KBM-7 (cell line): ENCODE data around the gene GREB1L.
"Not testable (repeated sequence)": the region's sequence is repeated elsewhere in the genome, so short reads cannot be mapped to it uniquely, and the experiment has no call there.

Experiments used
- DNase-seq: peaks from one replicate; pipeline ENCODE4 v3.0.0-alpha.2; 2015
- in situ Hi-C: fragments of 300-500 bp; cut with MboI; formaldehyde crosslinking; loops from 2 replicates; pipeline ENCODE4 v1.14.3; 2020; ENCODE audit warnings: low sequenced_read_pairs, low pct_unique_long_range_greater_than_20kb, mixed read lengths

The GREB1L gene

DNA sequence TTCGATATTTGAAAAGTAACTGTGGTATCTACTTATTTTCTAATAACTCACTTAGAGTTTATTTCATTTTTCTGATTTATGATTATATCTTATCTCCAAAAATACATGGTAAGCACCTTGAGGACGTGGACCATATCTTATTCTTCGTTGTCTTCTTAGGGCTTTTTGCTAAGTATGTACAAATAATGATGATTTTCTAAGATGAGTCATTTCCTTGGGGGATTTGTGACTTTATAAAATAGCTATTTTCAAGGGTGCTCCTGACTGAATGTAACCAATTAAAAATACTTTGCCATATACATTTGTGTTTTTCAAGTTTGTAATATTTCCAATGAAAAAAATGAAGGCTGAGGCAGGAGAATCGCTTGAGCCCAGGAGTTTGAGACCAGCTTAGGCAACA, 56.3 kb downstream of the GREB1L start:
- no peak for DNase-seq
- in situ Hi-C loops = no loop called here

DNA sequence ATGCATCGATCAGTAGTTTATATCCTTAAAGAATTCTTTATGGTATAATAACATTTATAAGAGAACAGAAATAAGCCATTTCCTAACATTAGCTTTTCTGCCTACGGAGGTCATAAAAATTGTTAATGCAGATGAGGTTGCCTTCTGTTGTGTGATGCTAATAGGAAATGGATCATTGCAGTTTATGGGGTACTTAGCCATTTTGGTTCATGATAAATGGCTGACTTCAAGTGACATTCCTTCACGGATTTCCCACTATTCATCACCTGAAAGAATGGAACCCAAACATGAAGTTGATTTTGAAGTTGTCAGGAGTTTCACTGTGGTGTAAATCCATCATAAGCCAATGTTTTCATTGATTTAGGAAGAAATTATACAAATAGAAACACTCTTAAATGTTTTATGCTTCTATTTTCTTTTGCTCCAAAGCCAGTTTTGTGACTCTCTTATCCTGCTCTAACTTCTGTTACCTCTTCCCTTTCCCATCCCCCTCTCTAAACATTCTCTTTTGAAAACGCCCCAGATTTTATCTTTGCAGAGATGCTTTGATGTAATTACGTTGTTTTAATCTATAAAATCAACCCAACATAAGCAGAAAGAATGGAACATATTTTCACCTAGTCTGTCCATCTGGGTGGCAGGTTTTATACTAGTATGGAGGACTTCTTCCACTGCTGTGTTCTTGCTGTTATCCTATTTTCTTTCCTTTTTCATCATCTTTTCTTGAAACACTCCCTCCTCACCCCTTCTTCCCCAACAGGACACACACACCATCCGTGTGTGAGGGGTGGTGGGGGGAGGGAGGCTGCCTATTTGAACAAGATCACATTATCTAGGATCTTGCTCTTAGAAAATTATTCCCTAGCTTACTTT, 58.2 kb downstream of the GREB1L start:
- DNase-seq = no peak
- in situ Hi-C loops = no loop called here

DNA sequence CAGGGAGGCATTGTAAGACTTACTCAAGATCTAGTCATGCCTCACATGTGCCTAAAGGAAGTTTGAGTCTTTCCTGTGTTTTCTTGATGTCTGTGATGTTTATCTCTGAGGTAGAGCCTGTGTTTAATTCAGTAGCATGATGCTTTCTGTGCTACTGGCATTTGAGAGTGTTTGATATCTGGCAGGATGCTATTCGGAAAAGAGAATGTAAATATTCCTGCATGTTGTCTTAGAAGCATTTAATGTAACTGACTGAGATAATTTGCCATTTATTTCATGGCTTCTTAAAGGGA, 58.8 kb downstream of the GREB1L start:
- no peak for DNase-seq
- in situ Hi-C loops = no loop called here

DNA sequence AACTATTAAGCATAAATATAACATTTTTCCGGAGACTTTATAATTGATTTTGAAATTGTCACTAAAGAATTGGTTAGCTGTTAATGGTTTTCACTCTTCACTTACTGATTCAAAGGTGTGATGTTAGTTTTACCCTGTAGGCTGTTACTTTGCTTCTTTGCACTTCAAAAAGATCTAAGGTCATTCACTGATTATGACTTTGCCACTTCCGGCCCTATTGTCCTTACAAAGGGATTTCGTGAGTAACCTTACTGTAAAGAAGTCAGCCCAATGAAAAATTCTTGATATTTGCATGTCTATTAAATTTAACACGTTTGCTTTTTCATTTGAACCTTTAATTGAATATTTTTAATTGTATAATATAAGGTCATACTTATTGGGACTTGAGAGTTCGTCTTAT, 61.4 kb downstream of the GREB1L start:
- in situ Hi-C loops = no loop called here
- DNase-seq = no peak

DNA sequence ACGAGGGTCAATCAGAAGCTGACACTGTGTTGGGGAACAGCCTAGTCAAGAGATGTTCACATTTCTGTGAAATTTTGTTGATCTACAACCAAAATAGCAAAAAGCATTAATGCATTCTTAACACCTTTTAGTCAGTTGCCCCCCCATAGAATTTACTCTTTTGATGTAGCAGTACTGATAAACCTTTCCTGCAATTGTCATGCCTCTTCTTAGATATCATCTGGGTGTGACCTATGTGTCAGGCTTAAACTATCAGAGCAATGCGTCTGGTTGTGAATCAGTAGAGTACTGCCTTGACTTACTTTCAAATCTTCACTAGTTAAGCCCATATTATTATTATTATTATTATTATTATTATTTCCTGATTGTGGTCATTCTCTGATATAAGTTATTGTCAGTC, 61.9 kb downstream of the GREB1L start:
- in situ Hi-C loops = no loop called here
- no peak for DNase-seq

DNA sequence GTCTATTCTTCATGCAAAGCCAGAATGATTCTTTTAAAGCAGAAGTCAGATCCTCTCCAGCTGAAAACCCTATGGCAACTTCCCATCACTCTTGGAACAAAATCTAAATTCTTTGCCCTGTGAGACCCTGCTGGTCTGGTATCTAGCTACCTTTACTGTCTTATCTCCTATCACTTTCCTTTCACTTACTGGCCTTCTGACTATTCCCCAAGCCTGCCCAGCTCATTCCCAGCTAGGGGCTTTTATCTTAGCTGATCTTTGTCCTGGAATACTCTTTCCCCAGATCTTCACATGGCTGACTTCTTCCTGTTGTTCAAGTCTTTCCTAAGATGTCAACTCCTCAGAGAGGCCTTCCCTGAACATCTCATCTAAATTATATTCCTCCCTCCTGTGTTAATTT, 63.6 kb downstream of the GREB1L start:
- no peak for DNase-seq
- in situ Hi-C loops = no loop called here

DNA sequence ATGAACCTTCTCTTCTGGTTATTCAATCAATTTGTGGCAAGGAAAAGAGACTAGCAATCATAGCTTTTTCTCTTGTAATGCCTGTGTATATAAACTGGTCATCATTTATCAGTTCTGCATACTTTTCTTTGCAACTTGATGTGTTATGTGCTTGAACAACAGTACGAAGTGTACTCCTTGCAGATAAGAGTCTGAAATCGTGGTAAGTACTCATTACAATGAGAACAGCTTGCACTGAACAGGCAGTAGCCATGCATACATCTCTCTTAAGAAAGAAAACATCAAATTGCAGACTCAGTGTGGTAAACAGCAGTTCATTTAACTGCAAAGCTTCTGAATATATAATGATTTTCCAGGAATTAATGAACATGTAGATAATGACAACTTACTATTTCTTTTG, 64.3 kb downstream of the GREB1L start:
- no peak for DNase-seq
- in situ Hi-C loops = no loop called here

DNA sequence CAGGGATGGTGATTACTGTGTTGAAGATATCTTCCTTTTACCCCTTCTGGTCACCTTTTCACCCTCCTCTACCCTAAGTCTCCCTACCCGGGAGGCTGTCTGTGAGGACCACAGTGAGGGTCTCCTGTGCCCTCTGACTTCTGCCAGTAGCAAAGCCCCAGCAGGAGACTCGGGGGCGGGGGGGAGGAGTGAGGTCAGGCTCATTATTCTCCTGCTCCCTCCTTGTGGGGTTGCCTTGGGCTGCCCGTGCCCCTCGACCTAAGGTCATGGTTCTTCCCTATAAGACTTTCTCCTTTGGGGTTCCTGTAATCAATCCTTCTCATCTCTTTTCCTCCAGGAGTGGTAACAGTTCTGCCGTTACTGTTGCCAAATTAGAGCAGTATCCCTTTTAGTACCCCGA, 65.5 kb downstream of the GREB1L start:
- no peak for DNase-seq
- in situ Hi-C loops = no loop called here

DNA sequence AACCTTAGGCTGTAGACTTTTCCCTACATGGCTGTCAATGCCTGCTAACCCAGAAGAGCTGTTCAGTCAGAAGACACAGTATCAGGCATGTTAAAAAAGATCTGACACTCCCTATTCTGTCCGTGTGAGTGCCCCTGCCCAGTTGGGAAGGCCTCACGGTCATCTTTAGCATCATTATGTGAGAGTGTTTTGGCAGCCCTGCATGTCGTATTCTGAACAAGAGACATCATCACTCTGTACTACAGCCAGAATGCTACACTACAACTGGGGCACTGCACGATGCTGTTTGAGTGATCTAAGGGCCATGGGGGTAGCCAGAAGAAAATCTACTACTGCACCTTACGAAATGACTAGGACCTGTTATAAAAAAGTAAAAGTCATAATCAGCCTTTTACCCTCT, 67.2 kb downstream of the GREB1L start:
- no peak for DNase-seq
- in situ Hi-C loops = no loop called here

DNA sequence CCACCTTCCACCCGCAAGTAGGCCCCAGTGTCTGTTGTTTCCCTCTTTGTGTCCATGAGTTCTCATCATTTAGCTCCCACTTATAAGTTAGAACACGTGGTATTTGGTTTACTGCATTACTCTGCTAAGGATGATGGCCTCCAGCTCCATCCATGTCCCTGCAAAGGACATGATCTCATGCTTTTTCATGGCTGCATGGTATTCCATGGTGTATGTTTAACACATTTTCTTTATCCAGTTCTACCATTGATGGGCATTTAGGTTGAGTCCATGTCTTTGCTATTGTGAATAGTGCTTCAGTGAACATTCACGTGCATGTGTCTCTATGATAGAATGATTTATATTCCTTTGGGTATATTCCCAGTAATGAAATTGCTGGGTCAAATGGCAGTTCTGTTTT, 69.9 kb downstream of the GREB1L start:
- in situ Hi-C loops, DNase-seq: not testable (repeated sequence)

DNA sequence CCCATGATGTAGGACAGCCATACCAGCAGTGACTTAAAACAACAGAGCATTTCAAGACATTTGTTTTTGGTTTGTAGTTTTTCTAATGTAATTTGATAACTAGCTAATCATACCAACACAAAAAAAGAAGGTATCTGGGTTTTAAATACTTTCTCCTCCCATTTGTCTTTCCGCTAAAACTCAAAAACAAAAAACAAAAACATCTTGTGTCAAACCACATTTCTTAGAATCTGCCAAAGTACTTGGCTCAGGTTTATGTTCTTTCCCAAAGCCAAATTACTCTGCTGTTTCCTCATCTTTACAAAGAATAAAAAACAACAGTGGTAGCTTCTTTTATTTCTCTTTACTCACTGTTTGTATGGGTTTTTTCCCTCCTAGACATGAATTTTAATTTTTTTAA, 71.5 kb downstream of the GREB1L start:
- no peak for DNase-seq
- in situ Hi-C loops = no loop called here

DNA sequence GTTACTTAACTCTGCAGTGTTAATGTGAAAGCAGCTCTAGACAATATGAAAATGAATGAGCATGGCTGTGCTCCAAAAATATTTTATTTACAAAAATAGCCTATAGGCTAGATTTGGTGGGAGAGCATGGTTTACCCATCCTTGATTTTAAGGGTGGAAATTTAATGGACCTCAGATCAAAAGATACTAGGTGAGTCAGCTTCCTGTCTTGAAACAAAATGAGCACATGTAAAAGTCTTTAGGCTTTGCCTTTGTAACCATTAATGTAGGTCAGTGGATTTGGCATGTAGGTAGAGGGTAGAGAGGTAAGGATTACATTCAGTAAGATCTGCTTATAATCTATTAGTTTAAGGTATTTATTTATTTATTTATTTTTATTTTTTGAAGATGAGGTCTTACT, 72.7 kb downstream of the GREB1L start:
- in situ Hi-C loops = no loop called here
- no peak for DNase-seq

DNA sequence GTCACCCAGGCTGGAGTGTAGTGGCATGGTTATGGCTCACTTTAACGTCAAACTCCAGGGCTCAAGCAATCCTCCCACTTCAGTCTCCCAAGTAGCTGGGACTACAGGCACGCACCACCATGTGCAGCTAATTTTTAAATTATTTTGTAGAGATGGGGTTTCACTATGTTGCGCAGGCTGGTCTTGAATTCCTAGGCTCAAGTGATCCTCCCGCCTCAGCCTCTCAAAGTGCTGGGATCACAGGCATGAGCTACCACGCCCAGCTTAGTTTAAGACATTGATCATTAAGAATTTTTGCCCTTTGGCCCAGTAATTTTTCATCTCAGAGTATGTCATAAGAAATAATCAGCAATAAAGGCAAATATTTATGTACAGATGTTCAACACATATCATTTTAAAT, 73.1 kb downstream of the GREB1L start:
- in situ Hi-C loops, DNase-seq: not testable (repeated sequence)

DNA sequence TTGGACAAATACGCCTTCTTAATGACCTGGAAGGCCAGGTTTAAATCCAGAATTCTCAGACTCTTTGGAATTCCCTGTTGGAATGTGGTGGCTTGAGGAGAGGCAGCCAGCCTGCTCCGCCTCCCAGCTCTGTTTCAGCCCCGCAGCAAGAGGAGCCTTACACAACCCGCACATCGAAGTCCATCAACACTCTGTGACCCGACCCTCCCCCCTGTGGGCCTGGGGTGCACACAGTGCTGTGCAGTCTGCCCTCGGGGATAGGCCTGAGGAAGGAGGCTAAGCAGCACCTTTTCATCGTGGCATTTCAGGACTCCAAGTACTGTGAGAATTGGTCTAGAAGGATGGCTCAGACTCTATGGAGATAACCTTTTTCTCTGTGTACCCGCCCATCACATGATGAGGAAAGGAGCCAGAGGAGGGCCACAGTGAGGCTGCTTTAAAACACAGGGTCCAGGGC, 73.7 kb downstream of the GREB1L start:
- in situ Hi-C loops = no loop called here
- DNase-seq = no peak

DNA sequence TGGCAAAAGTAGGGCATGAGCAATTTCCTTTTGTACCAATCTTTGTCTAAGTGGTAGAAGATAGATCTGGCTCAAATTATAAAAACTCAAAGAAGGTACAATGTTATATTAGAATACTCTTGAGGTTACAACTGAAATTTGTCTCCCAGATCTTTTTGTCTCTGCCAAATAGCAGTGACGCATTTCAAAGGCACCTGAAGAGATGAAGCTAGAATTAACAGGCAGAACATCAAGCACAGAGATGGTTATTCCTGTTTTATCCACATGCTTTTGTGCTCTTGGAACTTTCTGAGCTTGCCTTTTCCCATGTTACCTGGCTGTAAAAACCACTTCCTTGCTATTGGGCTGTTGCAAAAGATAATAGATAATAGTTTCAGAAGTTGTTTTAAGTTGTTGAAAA, 74.3 kb downstream of the GREB1L start:
- in situ Hi-C loops = no loop called here
- DNase-seq = no peak

DNA sequence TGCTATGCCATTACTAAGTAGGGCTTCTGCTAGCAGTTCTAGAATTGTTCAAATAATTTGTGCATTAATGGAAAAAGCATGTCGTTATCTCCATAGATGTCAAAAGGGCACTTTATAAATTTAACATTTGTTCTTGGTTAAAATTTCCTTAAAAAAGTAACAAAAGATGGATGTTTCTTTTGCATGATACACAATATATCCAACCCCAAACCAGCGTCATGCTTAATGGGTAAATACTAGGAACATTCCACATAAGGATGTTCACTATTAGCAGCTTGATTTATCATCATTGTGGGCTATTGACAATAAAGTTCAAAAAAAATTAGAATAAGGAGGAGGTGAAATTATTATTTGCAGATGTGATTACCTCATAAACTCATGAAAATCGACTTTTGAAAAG, 79.7 kb downstream of the GREB1L start:
- DNase-seq = no peak
- in situ Hi-C loops = no loop called here

DNA sequence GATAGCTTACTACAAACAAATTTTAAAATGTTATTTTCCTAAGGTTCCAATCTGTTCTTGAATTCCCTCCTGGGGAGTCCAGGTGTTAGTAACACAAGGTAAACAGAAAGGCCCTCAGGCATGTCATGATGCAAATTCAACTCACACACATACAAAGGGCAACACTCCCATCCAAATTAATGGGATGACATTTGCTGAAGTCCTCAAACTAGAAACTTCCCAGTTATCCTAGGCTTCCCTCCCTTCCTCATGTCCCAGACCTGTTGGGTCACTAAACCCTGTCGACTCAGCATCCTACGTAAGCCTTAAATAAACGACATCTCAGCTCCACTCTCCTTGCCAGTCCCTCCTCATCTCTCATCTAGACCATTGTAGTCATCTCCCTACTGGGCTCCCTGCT, 85.1 kb downstream of the GREB1L start:
- no peak for DNase-seq
- in situ Hi-C loops = no loop called here

DNA sequence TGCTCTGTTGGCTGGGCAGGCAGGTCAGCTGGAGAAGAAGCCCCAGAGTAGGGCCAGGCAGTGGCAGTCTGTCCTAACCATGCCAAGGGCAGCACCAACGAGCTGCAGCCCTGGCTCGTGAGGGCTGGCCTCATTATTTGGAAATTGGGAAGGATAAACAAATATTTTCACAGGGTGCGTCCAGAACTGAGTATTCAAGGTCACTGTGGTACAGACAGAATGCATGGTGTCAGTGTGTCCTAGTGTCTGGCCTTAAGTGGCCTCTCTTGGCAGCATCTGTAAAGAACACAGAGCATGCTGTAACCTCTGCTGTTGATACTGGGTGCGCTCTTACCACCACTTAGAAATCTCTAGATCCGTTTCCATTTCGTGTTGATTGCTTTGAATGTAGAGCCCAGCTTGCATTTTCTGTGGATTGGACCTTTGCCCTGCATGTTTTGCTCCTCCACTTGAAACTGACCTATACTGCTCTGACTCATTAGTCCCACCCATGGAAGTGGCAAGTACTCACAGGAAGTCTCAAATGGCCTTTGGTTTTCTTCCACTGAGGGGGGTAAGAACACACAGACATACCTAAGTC, 88.2 kb downstream of the GREB1L start:
- in situ Hi-C loops = no loop called here
- no peak for DNase-seq

DNA sequence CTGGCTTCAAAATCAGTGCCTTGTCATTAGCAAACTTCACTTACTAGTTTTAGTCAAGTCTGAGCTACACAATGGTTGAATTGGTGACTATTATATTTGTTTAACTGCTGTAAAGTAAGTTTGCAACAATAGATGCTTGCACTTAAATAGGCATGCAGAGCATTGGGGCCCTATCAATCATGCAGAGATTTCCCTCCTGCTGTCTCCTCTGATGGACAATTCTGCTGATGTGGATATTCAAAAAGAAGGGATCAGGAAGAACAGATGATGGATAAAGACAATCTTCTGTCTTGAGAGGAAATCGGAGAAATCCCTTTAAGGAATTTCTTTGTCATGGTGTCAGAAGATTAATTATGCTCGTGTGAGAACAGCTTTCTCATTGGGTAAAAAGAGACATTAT, 89.0 kb downstream of the GREB1L start:
- DNase-seq = no peak
- in situ Hi-C loops = no loop called here

DNA sequence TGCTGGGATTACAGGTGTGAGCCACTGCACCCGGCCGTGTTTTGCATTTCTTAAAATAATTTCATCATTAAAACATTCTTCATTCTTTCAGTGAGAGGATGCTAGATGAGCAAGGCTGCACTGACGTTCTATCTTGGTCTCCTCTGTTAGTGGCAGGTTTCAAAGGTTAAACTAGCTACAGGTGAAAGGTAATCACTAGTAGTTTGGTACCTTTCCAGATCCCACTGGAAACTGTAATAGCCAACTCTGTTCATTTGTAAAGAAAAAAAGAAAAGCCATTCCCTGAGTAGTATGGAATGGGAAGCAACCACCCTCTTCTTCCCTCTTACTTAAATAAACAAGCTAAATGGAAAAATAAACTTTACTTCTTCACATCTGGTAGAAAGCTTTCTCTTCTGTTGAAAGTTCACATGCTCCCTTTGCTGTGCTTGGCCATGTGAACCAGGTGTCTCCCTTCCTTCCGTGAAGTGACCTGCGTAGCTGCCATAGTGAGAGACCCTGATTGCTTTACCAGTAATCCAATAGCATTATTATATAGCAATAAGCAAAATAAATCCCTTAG, 94.0 kb downstream of the GREB1L start:
- in situ Hi-C loops = no loop called here
- no peak for DNase-seq

DNA sequence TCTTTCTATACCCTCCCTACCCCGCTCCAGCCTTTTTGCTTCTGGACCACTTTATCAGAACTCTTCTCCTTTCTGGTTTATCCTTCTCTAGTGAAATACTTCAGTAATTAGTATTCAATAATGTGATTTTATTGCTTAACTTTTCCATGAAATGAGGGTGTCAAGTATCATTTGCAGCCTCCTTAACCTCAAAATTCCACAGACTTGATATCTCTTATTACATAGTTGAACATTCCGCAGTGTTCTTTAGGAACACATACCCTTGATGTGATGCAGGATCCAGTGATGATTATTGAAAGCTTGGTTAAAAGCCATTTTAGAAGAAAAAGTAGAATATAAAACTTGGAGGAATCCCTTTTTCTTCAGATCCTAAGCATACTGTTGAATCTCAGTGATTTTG, 94.8 kb downstream of the GREB1L start:
- in situ Hi-C loops = no loop called here
- no peak for DNase-seq
